Chondrocyte (in vitro differentiated cells): ENCODE data around the gene ZMYM2. TPM values are rescaled to one million over a fixed set of nuclear protein-coding genes. Genes with fewer than 3 reads are reported as not detected.

Source experiments
- DNase-seq: peaks from one replicate; pipeline ENCODE4 v3.0.0; 2021; ENCODE audit warnings: mixed read lengths, low spot score
- H3K27ac Mint-ChIP-seq: one replicate; pipeline ENCODE4 v1.8.0; 2021; ENCODE audit warnings: mild to moderate bottlenecking, moderate library complexity, mixed read lengths; ENCODE audit not compliant: unreplicated experiment
- H3K27me3 Mint-ChIP-seq: 2 replicates; pipeline ENCODE4 v1.8.0; 2021; ENCODE audit warnings: low read depth, mixed read lengths
- H3K36me3 Mint-ChIP-seq: 2 replicates; pipeline ENCODE4 v1.8.0; 2021; ENCODE audit warnings: low read depth, mixed read lengths
- H3K4me1 Mint-ChIP-seq: 2 replicates; pipeline ENCODE4 v1.8.0; 2021; ENCODE audit warnings: low read depth, mild to moderate bottlenecking, mixed read lengths
- H3K4me3 Mint-ChIP-seq: one replicate; pipeline ENCODE4 v1.8.0; 2021; ENCODE audit warnings: mild to moderate bottlenecking, moderate library complexity, mixed read lengths; ENCODE audit not compliant: unreplicated experiment
- H3K9me3 Mint-ChIP-seq: 2 replicates; pipeline ENCODE4 v1.8.0; 2021; ENCODE audit warnings: low read depth, mixed read lengths
- total RNA-seq: library from RNA; stranded (reverse); gene quantifications from 3 replicates; pipeline ENCODE4 v1.2.1, GENCODE V29; 2021
- TF ChIP-seq, protein P1 (sequence below): fragments of 200-600 bp; sonication (generic); IDR thresholded peaks from 2 replicates; pipeline ENCODE4 v1.5.0; 2021; ENCODE audit warnings: antibody characterized with exemption, mild to moderate bottlenecking, moderate library complexity

Gene ZMYM2
- total RNA-seq, 1 donor from 2014 or later: 87.5 TPM

DNA sequence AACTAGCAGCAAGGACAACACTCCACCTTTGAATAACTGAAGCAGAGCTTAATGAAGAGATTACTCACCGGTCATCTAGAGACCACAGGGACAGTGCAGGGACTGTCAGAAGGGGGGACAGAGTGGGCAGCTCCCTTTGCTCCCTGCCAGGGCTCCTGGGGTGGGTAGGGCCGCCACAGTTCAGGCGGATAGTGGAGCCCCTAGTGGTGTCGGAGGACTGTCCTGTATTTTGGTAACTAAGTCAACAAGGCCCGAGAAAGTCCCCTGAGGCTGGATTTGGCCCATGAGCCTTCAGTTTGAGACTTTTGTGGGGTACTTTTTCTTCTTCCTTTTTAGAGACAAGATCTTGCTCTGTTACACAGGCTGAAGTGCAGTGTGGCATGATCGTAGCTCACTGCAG is 157.7 kb downstream of the ZMYM2 start:
- peaks cover 13% of the 10 kb centered on the region for H3K4me1 Mint-ChIP-seq
- DNase-seq: no peak
- TF ChIP-seq, protein P1, sequence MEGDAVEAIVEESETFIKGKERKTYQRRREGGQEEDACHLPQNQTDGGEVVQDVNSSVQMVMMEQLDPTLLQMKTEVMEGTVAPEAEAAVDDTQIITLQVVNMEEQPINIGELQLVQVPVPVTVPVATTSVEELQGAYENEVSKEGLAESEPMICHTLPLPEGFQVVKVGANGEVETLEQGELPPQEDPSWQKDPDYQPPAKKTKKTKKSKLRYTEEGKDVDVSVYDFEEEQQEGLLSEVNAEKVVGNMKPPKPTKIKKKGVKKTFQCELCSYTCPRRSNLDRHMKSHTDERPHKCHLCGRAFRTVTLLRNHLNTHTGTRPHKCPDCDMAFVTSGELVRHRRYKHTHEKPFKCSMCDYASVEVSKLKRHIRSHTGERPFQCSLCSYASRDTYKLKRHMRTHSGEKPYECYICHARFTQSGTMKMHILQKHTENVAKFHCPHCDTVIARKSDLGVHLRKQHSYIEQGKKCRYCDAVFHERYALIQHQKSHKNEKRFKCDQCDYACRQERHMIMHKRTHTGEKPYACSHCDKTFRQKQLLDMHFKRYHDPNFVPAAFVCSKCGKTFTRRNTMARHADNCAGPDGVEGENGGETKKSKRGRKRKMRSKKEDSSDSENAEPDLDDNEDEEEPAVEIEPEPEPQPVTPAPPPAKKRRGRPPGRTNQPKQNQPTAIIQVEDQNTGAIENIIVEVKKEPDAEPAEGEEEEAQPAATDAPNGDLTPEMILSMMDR: peak; percentile 11
- no peak overlapping the region for H3K4me3 Mint-ChIP-seq
- no peak overlapping the region for H3K27ac Mint-ChIP-seq
- no peaks in the 10 kb centered on the region for H3K27me3 Mint-ChIP-seq
- no peaks in the 10 kb centered on the region for H3K36me3 Mint-ChIP-seq
- no peaks in the 10 kb centered on the region for H3K9me3 Mint-ChIP-seq

DNA sequence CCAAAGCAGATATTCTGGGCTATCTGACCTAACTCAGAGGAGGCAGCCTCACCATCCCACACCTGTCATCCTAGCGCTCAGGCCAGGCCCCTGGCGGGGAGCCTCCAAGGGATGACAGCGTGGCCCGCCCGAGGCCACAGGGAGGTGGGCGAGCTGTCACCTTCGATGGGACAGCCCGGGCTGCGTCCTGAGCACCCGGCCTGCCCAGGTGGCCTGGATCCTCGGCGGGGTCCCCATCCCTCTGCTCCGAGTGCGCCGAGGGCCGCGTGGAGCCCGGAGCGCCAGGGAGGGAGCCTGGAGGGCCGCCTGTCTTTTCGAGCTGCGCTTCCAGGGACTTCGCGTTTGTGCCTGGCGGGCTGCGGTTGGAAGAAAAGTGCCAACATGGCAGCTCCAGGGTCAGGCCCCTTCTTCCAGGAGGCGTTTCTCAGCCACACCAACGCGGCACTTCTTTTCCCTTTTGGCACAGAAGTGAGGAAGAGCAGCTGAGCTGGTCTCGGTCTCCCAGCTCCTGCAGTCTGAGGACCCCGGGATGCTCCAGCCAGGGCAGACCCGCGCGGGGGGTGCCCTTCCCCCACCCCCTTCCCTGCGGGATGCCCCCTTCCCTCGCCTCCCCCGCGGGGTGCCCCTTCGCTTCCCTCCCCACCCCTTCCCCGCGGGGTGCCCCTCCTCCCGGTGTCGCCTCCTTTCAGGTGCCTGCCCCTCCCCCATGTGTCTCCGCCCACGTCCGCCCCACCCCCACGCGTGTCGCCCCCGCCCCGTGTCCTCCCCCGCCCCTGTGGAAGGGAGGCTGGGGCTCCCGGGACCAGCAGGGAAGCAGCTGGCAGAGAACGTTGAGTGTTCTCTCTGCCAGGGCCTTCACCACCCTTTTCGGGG is 160.0 kb downstream of the ZMYM2 start:
- Mint-ChIP-seq H3K27me3 (no peaks in the 10 kb centered on the region), H3K27ac (peak overlapping the region; percentile 86), H3K4me1 (peaks cover 13% of the 10 kb centered on the region), H3K36me3 (no peaks in the 10 kb centered on the region), H3K4me3 (peak overlapping the region; percentile 64), H3K9me3 (no peaks in the 10 kb centered on the region)
- TF ChIP-seq, protein P1: peak; percentile 12
- no peak for DNase-seq

DNA sequence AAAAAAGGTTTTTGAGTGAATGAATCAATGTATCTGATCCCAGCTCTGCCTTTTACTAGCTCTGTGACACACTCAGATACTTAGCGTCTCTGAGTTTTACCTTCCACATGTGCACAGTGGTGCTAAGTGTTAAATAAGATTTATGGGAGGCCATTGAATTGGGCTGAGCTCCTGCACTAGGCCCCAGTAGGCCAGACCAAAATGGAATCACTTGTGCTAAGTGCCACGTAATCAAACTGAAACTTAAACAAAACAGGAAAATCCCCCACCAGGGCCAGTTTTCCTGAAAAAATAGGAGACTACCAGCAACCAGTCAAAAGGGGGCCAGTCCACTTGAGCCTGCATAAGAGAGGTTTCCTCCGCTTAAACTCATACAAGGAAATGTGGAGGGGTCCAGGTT is 161.4 kb downstream of the ZMYM2 start:
- DNase-seq: no peak
- H3K27ac Mint-ChIP-seq: no peak overlapping the region
- H3K4me3 Mint-ChIP-seq: no peak overlapping the region
- TF ChIP-seq, protein P1: no peak
- H3K4me1 Mint-ChIP-seq: peaks cover 18% of the 10 kb centered on the region
- H3K27me3 Mint-ChIP-seq: peaks cover 2% of the 10 kb centered on the region
- H3K9me3 Mint-ChIP-seq: no peaks in the 10 kb centered on the region
- H3K36me3 Mint-ChIP-seq: no peaks in the 10 kb centered on the region

DNA sequence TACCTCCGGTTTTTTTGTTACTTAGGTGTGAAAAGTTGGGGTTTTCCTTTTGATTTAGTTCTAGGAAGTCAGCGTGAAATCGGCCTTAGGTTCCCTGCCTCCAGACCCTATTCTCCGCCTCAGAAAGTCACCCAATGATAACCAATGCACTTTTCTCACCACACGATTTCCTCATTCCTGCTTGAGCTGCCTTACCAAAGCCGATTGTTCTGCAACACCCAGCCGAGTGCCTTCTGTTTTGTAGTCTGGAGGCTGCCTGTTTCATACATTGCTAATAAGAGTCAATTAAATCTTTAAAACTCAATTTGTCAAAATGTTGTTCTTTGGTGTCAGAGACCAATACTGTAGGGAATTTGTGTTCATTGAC is 162.6 kb downstream of the ZMYM2 start:
- Mint-ChIP-seq H3K9me3 (no peaks in the 10 kb centered on the region), H3K4me1 (peaks cover 25% of the 10 kb centered on the region), H3K27me3 (peaks cover 2% of the 10 kb centered on the region), H3K27ac (no peak overlapping the region), H3K4me3 (no peak overlapping the region), H3K36me3 (no peaks in the 10 kb centered on the region)
- DNase-seq: no peak
- TF ChIP-seq, protein P1: no peak

DNA sequence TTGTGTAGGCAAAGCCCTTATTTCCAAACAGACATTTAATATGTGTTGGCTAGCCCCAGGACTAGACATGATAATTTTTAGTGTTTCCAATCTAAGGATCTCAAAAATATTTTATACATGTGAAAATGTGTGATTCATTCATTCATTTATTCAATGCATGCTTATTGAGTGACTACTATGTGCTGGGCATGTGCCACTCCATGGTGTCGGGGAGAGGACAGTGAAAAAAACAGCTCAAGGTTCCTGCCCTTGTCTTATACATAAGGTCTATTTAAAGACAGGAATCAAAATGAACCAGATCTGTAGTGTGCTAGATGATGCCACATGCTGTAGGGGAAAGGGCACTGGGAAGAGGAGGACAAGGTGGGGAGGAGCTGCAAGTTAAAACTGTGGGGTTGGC is 165.8 kb downstream of the ZMYM2 start:
- Mint-ChIP-seq H3K27me3 (peaks cover 2% of the 10 kb centered on the region), H3K4me3 (no peak overlapping the region), H3K36me3 (no peaks in the 10 kb centered on the region), H3K4me1 (peaks cover 19% of the 10 kb centered on the region), H3K9me3 (no peaks in the 10 kb centered on the region), H3K27ac (peak overlapping the region; percentile 71)
- TF ChIP-seq, protein P1: no peak
- DNase-seq: no peak
